Erythroblast (primary cell): ENCODE results near the gene MED27.

Experiments used
- GATA1 ChIP-seq: IDR thresholded peaks from 2 replicates; pipeline ENCODE4 v1.6.1; 2011; ENCODE audit warnings: low read depth, mild to moderate bottlenecking, control low read depth, low read length, moderate library complexity
- POLR2A ChIP-seq: IDR thresholded peaks from 2 replicates; pipeline ENCODE4 v1.6.1; 2011; ENCODE audit warnings: mild to moderate bottlenecking, low read length

DNA sequence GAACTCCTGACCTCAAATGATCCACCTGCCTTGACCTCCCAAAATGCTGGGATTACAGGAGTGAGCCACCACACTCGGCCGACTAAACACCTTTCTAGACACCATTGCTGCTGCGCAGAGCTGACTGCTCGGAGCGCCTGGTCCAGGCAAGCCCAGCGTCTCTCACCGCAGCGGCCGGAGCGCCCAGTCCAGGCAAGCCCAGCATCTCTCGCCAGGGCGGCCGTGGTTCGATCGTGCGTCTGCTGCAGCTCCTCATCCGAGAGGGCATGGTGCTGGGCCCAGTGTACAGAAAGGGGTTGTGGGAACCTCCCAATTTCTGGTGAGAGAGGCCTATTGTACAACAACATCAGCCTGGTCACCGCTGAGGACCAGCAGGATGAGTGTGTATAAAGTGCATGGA lies 230.3 kb downstream of the MED27 start:
- no peak for TF ChIP-seq POLR2A
- no peak for TF ChIP-seq GATA1
